ENCODE results near the gene CAMKV.

GRCh38 chr3:49901366-49902339, 31.9 kb upstream of the CAMKV start:
- TF ChIP-seq CTCF (IDR thresholded peaks at IDR 0.05) = no peak
- TF ChIP-seq POLR2A (IDR thresholded peaks at IDR 0.05) = no peak

All from thyroid gland (tissue), 4 donors.